Sigmoid colon (tissue), 4 donors: Measurements from ENCODE around the gene VCP.

Experiments
- EP300 ChIP-seq, 4 donors: sonication (generic); formaldehyde crosslinking; IDR thresholded peaks; one replicate each; pipeline ENCODE4 v1.6.1; 2017; ENCODE audit warnings: antibody characterized with exemption in 4 of 4
- POLR2A ChIP-seq, 2 donors: fragments of 450-650 bp; IDR thresholded peaks; one replicate each; pipeline ENCODE4 v1.6.1; 2016; ENCODE audit warnings: antibody characterized with exemption in 2 of 2, mild to moderate bottlenecking in 2 of 2, moderate library complexity in 2 of 2
- POLR2AphosphoS5 ChIP-seq, 4 donors: sonication (generic); formaldehyde crosslinking; IDR thresholded peaks; one replicate each; pipeline ENCODE4 v1.6.1; 2017; ENCODE audit warnings: antibody characterized with exemption in 4 of 4
- TF ChIP-seq, protein P1 (sequence below), 4 experiments: fragments of 450-650 bp in 3 of 4; fragments of 200-600 bp in 1 of 4; IDR thresholded peaks; one replicate each; pipeline ENCODE4 v1.5.1; 2016 to 2019; ENCODE audit warnings: antibody characterized with exemption in 4 of 4, mild to moderate bottlenecking in 3 of 4, moderate library complexity in 2 of 4

DNA sequence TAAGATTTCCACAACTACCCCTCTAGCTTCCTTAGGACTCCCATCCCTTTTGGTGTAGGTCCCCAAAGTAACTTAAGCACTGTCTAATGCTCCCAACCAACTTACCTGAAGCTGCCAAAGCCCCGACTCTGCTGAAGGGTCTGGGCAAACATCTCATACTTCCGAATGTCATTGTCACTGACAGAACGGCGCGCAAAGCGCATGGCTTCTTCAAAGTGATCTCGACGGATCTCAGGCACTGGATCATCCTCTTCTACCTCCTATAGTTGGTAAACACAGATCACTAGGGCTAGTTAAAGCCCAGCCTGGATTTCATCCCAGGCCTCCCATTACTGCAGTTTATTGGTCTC is 15.2 kb downstream of the VCP start:
- TF ChIP-seq, protein P1, sequence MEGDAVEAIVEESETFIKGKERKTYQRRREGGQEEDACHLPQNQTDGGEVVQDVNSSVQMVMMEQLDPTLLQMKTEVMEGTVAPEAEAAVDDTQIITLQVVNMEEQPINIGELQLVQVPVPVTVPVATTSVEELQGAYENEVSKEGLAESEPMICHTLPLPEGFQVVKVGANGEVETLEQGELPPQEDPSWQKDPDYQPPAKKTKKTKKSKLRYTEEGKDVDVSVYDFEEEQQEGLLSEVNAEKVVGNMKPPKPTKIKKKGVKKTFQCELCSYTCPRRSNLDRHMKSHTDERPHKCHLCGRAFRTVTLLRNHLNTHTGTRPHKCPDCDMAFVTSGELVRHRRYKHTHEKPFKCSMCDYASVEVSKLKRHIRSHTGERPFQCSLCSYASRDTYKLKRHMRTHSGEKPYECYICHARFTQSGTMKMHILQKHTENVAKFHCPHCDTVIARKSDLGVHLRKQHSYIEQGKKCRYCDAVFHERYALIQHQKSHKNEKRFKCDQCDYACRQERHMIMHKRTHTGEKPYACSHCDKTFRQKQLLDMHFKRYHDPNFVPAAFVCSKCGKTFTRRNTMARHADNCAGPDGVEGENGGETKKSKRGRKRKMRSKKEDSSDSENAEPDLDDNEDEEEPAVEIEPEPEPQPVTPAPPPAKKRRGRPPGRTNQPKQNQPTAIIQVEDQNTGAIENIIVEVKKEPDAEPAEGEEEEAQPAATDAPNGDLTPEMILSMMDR (IDR thresholded peaks at IDR 0.05), result no peak
- TF ChIP-seq POLR2A (IDR thresholded peaks at IDR 0.05) (no peak), EP300 (IDR thresholded peaks at IDR 0.05) (no peak), POLR2AphosphoS5 (IDR thresholded peaks at IDR 0.05) (no peak)
